ENCODE results near the gene ANKRD39. TPM values are rescaled to one million over a fixed set of nuclear protein-coding genes. Genes with fewer than 3 reads are reported as not detected.
A peak's percentile ranks its signal among the peaks of the same experiment; 100 is the strongest.

ANKRD39 gene
- polyA plus RNA-seq, 10 donors, result 4.2 to 8.7 (median 6.6) TPM

DNA sequence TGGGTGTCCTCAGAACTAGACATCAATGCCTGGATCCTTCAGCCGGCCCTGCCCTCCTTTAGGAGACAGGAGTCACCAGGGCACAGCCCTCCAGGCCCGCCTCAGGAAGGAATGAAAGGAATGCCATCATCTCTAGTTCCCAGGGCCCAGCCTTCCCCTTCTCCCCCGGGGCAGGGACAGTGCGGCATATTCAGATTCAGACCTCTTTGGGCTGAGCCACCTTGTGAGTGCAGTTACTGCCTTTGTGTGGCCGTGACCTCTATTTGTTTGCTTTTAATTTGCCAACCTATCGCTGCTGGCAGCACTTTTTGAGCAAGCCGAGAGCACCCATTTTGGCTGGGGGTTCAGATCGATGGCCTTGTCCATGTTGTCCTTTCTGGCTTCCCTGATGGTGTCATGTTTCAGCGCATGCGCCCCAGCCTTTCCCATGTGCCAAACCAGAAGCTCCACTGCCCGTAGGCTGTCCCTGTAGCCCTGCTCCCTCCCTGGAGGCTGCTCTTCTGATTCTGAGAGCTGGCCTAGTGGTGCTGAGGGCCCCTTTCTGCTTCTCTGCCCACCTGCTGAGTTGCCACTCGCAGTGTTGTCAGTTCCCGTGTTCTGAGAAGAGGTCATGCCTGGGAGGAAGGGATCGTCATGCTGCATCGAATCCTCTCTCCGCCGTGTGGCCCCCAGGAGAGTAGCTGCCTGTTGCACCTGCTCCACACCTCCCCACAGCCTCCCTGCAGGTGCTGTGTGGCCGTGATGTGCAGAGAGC, 24.9 kb downstream of the ANKRD39 start:
- DNase-seq, result peak; percentile 56 to 67 (median 58)

DNA sequence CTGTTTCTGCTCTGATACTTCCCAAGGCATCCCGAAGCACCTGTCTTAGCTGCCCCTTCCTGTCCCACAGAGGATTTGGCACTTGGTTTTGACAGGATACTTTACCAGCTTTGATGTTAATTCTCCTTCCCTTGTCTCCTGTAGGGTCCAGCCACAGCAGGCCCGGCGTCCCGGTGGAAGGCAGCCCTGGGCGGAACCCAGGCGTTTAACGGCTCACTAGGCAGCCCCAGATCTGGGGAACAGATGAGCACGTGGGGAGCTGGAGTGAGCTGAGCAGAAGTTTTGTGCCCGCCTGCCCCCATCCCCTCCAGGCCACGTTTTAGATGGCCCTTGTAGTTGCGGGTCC, 25.4 kb downstream of the ANKRD39 start:
- no peak for DNase-seq

DNA sequence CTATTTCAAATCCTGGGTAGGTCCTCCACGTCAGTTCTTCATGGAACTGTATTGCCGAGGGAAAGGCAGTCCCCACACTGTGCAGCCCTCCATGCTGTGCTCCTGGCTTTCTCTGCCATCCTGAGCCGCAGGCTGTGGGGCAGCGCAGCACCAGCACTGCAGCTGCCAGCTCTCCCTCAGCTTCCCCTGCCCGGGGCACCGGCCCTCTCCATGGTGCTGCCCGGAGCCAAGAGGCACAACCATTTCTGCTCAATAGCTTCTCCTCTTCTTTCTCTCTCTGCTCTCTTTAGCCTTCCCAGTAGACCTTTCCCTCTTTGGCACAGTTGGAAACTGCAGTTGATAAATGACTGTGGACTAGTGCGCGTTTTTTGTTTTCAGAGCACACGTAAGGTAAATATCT, 26.1 kb downstream of the ANKRD39 start:
- no peak for DNase-seq

DNA sequence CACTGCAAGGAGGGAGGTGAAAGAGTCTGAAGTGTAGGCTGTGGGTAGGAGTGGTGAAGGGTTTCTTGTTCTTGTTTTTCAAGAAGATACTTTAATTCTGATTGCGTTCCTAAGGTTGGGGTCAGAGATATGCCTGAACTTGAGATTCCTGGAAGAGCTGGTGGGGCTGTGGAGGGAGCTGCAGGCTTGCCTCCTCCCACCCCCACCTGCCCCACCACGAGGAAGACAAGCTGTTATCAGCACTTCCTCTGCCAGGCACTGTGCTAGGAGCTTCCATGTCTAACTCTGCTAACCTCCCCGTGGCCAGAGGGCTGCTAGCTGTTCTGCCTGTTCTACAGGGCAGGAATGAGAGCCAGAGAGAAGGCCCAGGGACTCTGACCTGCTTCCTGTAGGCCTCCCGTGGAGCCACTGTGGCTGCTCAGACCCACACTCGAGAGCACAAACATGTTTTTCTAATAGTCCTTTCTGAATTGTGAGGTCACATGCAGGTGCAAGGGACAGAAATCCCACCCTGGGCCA, 27.7 kb downstream of the ANKRD39 start:
- DNase-seq, result no peak

DNA sequence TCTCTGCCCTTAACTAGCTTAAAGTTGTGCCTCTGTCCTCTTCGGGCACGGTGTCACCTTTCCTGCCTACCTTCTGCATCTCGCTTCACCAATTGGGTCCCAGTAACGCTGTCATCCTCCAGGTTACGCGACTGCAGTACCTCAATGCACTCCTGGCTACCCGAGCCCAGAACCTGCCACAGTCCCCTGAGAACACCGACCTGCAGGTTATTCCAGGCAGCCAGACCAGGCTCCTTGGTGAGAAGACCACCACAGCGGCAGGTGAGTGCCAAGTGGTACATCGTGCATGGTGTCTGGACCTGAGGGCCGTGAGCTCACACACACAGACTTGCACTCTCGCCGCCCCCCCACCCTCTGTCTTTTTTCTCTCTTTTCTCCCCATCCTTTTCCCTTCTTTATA, 28.9 kb downstream of the ANKRD39 start:
- DNase-seq, result no peak

DNA sequence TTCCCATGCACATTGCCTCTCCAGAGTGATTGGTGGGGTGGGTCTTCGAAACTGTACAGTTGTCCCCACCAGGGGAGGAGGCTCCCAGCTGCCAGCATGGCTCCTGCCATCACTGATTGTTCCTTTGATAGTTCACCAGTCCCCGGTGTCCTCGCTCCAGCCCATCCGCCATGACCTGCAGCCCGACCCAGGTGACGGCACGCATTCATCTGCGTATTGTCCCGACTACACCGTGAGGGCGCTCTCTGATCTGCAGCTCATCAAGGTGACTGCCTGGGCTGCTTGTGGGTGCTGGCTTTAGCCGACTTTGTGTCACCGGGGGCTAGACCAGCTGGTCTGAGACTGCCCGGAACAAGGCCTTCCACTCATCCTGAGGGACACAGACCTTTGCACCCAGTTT, 29.4 kb downstream of the ANKRD39 start:
- no peak for DNase-seq

DNA sequence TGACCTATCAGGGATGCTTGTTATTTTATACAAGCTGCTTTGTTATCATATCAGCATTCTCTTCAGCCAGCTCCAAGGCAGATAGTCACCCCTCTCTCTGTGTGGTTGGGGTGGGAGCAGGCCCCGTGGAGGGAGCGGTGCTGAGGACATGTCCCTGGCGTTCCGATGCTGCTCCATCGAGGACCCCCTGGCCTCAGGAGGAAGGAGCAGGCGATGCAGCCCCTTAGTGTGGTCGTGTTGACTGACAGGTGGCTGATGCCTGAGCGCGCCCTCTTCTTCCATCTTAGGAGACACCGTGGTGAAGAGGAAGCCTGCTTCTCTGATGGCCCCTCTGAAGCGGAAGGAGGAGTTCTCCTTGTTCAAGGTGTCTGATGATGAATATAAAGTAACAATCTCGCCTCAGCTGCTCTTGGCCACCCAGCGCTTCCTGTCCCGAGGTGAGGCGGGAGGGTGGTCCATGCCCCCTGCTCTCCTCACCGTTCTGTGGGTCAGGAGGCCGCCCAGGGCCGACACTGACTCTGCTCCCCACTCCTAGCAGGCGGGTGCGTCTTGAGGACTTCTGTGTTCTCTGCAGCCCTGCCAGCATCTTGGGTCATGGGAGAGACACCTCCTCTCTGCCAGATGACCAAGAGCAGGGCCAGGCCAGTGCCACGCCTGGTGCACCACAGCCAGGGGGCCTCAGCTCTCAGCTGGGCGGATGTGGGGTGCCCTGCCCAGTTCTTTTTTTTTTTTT, 31.1 kb downstream of the ANKRD39 start:
- no peak for DNase-seq

DNA sequence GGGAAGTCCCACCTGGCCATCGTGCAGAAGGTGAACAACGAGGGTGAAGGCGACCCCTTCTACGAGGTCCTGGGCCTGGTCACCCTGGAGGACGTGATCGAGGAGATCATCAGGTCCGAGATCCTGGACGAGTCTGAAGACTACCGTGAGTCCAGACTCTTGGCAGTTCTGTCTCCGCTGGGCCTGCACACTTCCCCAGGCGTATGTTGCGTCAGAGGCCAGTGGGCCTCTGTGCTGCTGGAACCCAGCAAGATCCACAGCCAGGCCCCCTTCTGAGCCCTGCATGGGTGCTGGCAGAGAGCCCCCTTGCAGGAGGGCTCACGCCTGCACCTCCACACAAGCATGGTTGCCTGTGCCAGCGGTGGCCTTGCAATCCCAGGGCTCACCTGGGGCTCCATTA, 32.8 kb downstream of the ANKRD39 start:
- DNase-seq, result no peak

DNA sequence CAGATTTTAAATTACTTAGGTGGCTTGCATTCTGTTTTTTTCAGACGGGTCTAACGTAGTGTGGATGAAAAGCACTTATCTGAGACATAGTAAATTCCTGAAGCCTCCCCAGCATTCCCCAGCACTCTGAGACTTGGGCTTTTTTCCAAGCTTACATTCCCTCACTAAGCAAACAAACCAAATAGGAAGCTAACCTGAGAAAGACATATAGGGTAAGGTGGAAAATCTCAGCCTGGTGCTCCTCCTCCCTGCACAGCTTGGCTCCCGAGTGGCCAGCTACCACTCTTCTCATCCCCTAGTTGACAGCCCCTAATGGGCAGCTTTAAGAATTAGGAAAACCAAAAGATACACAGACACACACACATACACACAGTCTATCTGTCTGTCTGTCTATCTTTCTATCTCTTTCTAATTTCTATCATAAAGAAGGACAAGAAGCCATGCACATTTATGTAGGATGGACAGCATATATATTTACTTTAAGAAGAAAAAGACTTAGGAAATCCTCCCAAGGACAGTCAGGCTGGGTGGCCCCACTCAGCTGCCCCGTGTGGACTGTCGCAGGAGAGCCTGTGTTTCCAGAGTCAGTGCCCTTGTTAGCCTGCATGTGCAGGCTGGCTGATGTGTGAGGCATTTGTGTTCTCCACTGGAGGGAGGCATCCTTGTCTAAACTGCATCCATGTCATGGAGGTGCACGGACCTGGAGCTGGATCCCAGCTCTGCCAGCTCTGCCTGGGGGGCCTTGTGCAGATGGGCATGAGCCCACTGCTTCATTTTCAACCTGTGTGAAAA, 33.5 kb downstream of the ANKRD39 start:
- no peak for DNase-seq

DNA sequence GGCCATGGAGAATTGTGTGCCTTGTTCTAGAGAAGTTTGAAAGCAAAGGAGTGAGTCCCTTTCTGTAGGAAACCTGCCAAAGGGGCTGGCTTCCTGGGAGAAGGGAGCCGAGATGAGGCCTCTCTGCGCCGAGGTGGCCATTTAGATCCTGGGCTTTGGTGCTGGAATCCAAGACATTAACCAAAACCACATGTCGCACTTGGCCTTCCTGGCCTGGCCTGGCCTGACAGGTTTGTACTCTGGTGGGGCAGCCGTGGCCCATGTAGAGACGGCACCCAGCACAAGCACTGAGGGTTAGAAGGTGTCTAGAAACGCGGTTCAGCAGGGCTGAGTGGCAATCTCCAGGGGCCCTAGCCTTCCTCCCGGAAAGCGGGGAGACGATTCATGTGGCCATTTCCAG, 34.6 kb downstream of the ANKRD39 start:
- DNase-seq, result peak in 2 of 3 donors; percentile 37 to 63

DNA sequence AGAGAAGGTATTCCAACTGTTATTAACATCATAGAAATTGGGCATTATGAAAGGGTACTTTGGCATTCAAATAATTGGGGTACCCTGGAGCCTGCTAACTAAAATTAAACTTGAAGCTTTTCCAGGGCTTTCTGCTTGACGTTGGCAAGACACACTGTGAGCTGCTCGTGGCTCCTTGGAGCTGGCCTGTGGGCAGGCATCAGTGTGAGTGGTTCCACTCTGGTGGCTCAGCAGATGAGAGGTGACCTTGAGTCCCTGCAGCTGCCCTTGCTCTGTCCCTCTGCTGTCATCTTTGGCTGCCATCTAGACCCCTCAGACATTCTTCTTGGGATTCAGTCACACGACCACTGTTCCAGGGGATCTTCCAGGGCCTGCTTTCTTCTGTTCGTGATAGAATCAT, 35.0 kb downstream of the ANKRD39 start:
- DNase-seq, result no peak

DNA sequence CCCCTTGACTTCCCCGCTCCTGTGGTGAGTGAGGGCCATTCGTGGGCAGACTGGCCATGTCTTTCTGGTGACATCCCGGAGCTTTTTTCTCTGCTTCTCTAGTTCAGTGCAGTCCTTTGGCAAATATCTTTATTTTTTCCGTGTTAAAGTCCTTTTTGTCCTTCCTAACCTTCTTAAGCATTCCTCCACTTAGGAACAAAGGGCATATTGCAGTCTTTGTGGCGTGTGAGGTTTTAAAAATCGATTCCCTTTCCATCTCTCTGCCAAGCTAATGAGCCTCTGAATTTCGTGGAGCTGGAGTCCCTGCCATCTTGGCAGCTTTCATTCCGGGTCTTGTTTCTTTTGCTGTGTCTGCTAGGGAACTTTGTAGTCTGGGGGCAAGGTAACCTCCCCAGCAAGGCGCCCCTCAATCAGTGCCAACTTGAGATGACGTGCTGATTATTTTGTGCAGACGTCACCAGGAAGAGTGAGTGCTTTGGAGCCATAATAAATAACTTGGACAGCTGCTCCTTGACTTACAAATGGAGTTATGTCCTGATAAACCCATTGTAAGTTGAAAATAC, 36.6 kb downstream of the ANKRD39 start:
- DNase-seq, result no peak

DNA sequence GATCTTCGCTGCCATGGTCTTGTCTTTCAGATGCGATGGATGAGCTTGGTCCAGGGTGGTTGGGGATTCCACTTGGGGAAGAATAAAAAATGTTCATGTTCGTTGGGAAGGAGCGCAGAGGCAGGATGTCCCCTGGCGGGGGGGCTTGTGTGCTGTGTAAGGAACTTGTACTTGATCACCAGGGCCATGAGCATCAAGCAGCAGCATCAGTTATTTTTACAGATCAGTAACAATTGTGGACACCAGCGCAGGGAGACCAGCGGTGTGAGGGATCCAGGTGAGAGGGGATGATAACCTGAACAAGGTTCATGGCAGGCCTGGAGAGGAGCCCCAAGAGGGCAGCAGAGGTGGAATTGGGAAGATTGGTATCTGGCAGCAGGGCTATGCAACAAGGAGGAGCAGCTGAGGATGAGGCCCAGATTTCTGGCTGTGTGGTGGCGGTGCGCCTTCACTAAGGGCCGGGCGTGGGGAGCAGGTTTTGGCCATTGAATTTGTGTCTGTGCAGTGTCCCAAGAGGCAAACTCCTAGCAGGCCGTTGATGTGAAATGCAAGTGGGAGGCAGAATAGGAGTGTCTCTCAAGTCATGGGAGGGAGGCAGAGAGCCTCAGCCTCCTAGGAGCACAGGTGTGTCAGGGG, 37.8 kb downstream of the ANKRD39 start:
- DNase-seq, result no peak

DNA sequence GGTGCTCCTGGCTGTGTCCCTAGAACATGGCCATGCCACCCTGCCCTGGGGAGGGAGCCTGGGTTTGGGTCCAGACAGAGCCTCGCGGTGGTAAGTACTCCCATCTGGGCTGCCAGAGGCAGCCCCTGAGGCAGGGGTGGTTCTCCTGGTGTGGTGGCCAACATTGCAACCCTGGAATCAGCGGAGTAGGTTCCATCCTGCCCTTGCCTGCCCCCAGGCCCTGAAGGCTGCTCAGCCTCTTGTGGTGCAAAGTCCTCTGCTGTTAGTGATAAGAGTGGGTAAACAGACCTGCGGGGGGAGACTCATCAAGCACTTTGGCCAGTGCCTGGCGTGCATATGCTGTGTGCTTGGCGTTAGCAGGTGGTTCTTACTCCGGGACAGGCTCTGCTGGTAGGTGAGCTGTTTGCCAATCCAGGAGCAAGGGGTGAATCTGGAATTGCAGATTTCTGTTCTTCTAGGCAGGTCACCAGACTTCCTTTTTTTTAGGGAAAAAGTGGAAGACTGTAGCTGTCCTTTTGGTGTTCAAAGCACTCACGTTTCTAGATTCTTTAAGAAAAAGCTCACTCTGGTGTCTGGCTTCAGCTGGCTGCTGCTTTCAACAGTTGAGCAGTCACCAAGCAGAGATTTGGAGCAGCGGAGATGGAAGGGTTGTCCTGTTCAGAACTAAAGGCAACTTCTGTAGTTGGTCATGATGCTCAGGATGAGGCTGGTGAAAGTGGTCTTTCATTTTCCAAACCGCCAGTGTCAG, 38.5 kb downstream of the ANKRD39 start:
- no peak for DNase-seq

DNA sequence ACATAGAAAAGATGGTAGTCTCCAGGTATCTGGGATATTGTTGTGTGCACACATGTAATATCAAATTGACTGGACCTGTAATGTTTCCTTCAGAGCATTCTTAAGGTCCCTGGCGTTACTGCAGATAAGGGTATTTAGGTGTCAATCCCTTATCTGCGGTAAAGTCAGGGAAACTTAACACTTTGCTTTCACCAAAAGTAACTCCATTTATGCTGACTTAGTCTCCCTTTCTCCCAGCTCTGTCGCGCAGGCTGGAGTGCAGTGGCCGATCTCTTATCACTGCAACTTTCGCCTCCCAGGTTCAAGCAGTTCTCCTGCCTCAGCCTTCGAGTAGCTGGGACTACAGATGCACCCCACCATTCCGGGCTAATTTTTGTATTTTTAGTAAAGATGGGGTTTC, 39.9 kb downstream of the ANKRD39 start:
- no peak for DNase-seq

DNA sequence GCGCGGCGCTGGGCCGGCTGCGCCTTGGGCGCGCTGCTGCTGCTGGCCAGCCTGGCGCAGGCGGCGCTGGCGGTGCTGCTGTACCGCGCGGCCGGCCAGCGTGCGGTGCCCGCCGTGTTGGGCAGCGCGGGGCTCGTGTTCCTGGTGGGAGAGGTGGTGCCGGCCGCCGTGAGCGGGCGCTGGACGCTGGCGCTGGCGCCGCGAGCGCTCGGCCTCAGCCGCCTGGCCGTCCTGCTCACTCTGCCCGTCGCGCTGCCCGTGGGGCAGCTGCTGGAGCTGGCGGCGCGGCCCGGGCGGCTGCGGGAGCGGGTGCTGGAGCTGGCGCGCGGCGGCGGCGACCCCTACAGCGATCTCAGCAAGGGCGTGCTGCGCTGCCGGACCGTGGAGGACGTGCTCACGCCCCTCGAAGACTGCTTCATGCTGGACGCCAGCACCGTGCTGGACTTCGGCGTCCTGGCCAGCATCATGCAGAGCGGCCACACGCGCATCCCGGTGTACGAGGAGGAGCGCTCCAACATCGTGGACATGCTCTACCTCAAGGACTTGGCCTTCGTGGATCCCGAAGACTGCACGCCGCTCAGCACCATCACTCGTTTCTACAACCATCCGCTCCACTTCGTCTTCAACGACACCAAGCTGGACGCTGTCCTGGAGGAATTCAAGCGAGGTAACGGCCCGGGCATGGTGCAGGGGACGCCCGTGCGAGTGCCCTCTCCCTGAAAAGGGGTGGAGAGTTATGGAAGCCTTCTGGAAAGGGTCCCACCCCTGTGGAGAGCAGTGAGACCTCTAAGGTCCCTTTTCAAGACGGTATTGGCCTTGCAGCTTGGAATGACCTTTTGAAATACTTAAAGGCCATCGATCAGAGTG, 40.7 kb downstream of the ANKRD39 start:
- DNase-seq, result peak in 1 of 3 donors; percentile 63

DNA sequence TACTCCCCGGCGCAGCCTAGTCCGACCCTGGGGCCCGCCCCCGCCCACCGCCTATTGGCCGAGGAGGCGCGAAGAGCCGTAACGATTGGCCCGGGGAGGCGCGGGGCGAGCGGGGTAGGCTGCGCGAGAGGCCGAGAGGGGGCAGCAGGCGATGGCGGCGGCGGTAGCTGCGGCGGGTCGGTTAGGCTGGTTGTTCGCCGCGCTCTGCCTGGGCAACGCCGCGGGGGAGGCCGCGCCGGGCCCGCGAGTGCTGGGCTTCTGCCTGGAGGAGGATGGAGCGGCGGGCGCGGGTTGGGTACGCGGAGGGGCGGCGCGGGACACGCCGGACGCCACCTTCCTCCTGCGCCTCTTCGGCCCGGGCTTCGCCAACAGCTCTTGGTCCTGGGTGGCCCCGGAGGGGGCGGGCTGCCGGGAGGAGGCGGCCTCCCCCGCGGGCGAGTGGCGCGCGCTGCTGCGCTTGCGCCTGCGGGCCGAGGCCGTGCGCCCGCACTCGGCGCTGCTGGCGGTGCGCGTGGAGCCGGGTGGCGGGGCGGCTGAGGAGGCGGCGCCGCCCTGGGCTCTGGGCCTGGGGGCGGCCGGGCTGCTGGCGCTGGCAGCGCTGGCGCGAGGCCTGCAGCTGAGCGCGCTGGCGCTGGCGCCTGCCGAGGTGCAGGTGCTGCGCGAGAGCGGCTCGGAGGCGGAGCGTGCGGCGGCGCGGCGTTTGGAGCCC, 41.5 kb downstream of the ANKRD39 start, which contains the start of gene CNNM3:
Gene CNNM3 (plus strand): TSS at position 142 of the 709 bp plus-strand sequence. CDS start 10 bp downstream, at position 152.
- peak; percentile 93 to 98 (median 95) for DNase-seq

DNA sequence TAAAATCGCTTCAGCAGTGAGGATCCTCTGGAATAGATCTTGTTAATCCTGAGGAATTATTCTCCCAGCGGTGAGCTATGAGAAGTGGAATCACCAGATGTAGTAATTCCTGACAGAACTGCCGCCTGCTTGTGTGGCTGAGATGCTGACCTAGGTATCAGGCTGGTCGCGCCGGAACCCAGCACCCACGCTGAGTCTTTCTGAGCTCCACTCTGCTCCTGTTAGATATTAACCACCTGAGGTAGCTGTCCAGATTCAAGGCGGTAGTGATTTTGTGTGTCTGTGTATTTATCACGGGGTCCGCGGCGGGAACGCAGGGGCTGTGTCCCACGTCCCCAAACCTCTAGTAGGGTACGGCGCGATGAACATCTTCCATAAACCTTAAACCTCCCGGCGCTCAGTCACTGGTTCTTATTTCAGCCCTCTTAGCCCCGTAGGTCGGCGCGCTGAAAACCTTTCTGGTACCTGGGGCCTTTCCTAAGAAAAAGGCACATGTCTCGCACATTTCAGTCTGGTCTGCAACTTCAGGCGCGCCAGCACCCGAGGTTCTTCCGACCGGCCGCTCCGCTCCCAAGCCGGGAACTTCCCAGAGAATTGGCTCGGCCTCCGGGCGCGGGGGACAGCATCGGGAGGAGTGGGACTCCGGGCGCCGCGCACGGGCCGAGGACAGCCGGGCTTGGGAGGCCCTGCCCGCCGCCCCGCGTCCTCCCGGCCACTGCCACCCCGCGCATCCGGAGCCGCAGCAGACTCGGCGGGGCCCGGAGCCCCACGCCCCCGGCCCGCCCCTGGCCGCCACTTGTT, 42.3 kb downstream of the ANKRD39 start:
- peak in 1 of 3 donors; percentile 68 for DNase-seq
